Measurements from ENCODE around the gene CMTM4.
"Not testable (repeated sequence)": the region's sequence is repeated elsewhere in the genome, so short reads cannot be mapped to it uniquely, and the experiment has no call there.

Gene CMTM4

DNA sequence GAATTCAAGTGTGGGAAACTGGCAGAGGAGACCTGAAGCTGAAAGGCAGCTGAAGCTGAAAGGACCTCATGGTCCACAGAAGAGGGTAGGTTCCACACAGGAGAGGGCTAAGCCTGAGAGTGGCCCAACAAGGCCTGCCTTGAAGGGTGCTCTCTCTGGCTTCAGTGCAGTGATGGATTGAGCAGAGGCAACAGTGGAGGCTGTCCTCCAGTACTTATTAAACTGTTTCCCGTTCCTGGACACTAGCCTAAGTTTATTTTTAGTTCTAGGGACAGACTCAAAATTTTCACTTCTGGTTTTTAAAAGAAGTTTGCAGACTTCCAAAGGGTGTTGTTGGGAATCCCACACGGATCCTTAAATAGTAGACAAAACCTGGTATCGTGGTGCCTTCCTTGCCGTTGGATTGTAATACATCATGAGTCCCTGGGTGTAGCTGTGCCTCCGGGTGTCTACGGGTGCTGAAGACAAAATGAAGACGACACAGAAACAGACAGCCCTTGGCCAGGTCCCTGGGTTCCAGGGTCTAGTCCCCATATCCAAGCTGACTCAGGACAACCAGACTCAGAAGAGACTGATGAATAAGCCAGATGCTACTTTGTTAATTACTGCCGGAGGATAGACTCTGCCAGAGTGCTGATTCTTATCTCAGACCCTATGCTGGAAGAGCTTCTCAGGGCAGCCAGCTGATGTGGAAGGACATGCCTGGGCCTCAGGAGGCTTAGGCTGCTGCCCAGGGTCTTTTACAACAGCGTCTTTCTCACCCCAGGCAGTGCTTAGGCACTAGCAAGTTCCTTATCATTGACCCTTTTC, 7.1 kb upstream of the CMTM4 start:
- no peak for DNase-seq

DNA sequence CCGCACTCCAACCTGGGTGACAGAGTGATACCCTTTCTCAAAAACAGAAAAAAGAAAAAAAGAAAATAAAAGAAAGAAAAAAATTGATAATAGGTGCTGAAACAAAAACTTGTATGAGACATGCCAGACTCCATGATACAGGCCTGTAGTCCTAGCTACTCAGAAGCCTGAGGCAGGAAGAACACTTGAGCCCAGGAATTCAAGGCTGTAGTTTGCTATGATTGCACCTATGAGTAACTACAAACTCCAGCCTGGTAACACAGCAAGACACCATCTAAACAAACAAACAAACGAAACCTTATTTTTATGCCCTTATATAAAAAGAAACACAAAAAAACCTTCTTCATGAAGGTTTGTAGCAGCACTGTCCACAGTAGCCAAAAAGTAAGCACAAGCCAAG, 5.0 kb upstream of the CMTM4 start:
- no peak for DNase-seq

DNA sequence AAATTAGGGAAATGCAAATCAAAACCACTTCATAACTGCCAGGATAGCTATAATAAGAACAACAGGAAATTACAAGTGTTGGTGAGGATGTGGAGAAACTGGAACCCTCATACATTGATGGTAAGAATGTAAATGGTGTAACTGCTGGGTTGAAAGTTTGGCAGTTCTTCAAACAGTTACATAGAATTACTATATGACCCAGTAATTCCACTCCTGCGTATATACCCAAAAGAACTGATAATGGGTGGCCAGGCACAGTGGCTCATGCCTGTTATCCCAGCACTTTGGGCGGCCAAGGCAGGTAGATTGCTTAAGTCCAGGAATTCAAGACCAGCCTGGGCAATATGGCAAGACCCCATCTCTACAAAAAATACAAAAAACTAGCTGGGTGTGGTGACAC, 4.5 kb upstream of the CMTM4 start:
- DNase-seq: no peak

DNA sequence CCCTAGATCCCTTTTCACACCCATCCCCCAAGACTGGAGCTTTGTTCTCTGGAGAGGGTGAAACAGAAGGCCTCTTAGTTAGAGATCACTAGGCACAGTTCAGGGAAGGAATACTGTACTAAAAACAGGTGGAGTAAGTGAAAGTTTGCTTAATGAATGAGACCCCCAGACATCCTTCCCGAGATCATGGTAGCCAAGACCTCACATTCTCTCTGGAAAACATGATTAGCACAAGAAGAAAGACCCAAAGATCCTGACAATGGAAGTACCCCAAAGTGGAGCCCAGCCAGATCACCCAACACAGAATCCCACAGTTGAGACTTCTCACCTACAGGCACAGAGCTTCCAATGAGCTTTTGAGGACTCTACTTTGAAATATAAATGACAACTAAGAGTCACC, 3.4 kb upstream of the CMTM4 start:
- DNase-seq: no peak

DNA sequence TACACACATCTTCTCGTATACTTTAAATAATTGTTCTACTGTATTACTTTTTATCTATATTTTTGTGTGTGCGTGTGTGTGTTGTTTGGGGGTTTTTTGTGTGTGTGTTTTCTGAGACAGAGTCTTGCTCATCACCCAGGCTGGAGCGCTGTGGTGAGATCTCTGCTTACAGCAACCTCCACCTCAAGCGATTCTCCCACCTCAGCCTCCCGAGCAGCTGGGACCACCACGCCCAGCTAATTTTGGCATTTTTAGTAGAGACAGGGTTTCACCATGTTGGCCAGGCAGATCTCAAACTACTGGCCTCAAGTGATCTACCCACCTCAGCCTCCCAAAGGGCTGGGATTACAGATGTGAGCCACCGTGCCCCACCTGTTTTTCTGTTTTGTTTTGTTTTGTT, 1.5 kb upstream of the CMTM4 start:
- DNase-seq: no peak

DNA sequence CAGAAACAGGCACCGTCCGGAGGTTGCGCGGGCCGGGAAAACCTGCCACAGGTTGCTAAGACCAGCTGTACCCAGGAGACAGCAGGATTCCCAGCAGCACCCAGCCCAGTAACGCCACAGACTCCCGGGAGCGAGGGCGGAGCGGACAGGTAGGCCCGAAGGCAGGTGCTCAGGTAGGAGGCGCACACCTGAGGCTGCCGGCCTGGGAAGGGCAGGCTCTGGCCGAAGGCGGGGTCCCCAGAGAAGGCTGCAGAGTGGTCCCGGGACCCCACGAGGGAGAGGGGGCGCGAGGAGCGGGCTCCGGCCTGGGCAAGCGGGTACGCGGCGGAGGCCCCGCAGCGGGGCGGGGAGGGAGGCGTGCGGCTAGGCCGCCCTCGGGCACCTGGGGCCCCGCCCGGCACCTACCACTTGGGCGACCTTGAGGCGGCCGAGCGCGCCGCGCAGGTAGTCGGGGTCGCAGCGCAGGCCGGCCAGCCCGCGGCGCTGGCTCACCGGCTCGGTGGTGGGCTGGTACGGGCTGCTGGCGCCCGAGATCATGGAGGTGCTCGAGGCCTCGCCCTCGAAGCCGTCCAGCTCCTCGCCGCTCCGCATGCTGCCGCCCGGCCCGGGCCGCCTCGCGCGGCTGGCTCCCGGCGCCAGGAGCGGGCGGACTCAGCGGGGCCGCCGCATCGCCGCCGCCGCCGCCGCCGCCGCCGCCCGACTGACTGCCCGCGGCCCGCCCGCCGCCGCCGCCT, 441 bp downstream of the CMTM4 start:
- peak; percentile 19 to 29 for DNase-seq

DNA sequence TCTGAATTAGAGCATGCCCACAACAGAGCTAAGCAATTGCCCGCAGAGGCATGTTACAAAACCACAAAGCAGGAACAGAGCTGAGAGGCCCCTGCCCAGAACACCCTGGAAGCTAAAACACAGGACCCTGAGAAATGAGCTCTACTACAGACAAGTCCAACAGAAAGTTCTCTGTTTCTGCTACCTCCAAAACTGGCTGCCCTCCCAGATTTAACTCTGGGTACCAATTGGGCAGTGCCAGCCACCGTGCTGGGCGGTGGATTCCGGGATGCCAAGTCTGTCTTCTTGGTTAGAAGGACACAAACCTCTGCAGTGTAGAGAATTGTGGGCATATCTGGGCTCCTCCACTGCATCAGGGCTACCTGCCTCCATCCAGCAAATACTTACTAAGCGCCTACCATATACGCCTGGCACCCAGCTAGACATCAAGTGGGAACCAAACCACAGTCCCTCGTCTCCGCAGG, 1.0 kb downstream of the CMTM4 start:
- DNase-seq: peak in 1 of 2 experiments; percentile 7

DNA sequence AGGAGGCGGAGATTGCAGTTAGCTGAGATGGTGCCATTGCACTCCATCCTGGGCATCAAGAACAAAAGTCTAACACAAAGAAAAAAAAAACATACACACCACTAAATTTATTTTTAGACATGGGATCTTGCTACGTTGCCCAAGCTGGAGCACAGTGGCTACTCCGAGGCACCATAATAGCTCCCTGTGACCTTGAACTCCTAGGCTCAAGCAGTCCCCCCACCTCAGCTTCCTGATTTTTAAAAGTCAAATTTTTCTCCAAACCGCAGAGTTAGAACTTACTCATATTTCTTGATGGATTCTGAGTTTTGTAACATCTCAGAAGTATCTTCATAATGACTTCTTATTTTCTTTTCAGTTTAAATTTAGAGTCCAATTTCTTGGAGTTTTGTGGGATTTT, 3.4 kb downstream of the CMTM4 start:
- no peak for DNase-seq

DNA sequence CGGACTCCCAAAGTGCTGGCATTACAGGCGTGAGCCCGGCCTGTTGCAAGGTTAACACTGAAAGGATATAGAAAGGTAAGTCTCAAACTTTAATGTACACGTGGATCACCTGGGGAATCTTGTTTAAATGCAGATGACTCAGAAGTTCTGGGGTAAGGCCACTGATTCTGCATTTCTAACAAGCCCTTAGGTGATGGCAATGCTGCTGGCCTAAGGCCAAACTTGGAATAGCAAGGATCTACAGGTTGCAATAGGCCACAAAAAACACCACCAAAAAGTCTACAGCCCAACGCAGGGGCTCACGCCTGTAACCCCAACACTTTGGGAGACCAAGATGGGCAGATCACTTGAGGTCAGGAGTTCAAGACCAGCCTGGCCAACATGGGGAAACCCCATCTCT, 4.2 kb downstream of the CMTM4 start:
- no peak for DNase-seq

DNA sequence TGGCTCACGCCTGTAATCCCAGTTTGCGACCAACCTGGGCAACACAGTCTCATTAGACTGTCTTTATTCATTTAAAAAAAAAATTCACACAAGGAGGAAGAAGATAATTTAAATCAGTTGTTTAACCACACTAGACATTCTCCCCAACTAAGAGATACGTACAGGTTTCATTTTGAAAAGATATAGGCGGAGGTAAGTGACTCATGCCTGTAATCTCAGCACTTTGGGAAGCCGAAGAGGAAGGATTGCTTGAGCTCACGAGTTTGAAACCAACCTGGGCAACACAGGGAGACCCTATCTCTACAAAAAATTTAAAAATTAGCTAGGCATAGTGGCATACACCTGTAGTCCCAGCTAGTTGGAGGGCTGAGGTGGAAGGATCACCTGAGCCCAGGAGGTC, 5.3 kb downstream of the CMTM4 start:
- DNase-seq: no peak

DNA sequence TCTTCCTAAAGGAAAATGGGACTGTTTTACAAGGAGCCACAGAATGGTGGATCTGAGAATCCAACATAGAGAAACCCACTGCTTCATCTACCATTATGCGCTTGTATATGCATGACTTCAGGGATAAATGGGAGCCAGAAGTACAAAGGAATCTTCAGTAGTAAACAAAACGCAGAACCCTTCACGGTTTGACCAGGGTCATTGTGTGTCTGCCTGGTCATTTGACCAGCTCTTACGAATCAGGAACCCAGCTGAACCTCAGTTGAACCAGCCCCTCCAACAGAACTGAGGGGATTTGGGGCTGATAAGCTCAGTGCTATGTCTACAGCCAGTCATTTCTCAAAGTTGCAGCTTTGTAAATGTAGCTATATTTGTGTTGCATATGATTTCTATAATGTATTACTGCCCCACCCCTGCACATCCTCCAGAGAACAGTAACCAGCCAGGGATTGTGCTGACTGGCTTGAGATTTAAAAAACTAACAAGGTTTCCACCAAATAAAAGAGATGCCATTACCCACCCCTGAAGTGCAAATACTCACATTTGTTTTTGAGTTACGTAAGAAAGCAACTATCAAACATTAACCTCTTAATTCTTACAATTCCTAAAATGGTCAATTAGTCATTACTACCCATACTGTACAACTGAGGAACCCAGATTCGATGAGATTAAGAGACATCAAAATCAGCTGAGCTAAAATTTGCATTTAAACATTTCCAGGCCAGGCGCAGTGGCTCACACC, 6.3 kb downstream of the CMTM4 start:
- no peak for DNase-seq

DNA sequence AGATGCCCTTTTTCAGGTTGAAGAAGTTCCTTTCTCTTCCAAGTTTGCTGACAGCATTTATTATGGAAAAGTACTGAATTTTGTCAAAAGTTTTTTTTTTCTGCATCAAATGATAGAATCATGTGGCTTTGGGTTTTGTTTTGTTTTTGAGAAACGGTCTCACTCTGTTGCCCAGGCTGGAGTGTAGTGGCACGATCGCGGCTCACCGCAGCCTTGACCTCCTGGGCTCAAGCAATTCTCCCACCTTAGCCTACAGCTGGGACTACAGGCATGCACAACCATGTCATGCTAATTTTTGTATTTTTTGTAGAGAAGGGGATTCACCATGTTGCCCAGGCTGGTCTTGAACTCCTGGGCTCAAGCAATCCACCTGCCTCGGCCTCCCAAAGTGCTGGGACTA, 7.3 kb downstream of the CMTM4 start:
- no peak for DNase-seq

DNA sequence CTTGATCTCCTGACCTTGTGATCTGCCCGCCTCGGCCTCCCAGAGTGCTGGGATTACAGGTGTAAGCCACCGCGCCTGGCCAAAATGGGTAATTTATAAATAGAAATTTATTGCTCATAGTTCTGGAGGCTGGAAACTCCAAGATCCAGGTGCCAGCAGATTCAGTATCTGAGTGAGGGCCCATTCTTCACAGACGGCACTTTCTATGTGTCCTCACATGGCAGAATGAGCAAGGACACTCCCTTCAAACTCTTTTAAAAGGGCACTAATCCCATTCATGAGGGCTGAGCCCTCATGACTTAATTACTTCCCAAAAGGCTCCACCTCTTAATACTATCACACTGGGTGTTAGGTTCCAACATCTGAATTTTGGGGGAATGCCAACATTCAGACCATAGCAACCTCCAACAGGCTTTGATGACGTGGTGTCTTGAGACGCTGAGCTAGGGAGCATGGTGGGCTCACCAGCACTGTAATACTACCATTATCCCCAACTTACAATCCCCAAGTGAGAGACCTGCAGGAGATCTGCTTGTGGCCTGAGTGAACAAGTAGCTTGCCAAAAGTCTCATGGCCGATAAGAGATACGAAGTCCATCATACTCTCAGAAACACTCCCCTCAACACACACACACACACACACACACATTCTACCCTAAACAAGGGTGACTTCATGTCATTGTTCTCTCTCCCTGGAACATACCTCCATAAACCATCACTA, 8.5 kb downstream of the CMTM4 start:
- DNase-seq: no peak

DNA sequence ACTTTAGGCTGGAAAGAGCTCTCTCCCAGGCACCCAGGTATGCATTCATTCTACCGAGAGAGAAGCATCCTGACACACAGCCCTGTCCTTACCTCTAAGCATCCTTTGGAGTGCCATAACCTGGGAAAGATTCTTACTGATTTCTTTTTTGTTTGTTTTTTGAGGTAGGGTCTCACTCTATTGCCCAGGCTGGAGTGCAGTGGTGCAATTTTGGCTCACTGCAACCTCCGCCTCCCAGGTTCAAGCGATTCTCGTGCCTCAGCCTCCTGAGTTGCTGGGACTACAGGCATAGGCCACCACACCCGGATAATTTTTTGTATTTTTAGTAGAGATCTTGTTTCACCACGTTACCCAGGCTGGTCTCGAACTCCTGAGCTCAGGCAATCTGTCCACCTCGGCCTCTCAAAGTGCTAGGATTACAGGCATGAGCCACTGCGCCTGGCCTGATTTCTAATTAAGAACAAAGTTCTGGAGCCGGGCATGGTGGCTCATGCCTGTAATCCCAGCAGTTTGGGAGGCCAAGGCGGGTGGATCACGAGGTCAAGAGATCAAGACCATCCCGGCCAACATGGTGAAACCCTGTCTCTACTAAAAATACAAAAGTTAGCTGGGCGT, 10.9 kb downstream of the CMTM4 start:
- not testable (repeated sequence) for DNase-seq

DNA sequence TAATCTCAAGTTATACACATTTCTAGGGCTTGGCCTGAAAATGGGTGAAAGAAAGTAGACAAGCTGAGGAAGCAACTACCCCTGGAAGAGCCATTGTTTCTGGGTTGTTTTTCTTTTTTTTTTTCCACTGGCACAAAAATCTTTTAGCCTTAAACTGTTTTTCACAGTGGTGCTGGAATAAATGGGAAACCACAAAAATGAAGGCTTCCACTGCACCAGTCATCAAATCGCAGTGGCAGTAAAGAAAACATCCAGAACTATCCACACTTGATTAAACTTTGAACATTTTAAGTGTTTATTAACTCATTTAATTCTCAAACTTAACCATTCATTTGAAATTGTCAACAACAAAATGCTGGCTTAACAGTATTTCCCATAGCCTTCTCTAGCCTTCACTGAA, 14.3 kb downstream of the CMTM4 start:
- no peak for DNase-seq

DNA sequence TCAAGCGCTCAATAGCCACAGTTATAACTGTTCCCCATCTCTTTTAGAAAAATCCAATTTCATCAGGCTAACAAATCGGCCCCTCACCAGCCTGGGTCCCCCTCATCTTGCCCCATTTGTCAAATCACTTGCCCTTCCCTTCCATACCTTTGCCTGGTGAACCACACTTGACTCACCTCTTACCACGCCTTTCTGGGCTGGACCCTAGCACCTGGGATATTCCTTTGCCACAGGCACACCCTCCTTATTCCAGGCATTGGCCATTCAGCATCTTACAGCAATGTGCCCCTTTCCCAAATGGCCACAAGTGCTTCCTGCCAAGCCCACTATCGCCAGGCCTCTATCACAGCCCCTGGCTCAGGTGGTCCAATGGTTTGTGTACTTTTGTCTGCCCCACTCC, 14.9 kb downstream of the CMTM4 start:
- DNase-seq: no peak

DNA sequence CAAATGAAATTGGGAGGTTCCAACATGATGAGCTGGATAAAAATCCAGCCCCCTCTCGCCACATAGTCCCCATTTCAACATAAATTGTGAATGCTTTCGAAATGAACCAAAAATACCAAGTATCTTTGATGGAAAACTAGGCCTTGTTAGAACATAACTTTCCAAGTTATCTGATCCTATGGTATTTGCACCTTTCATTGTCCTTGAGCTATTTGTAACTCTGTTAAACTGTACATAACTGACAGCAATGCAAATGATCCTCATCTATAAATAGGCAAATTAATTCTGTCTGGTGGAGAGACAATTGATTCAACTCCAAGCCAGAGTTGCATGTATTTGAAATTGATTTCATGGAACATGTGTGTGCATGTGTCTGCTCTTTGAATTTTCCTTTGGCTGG, 18.2 kb downstream of the CMTM4 start:
- DNase-seq: no peak

DNA sequence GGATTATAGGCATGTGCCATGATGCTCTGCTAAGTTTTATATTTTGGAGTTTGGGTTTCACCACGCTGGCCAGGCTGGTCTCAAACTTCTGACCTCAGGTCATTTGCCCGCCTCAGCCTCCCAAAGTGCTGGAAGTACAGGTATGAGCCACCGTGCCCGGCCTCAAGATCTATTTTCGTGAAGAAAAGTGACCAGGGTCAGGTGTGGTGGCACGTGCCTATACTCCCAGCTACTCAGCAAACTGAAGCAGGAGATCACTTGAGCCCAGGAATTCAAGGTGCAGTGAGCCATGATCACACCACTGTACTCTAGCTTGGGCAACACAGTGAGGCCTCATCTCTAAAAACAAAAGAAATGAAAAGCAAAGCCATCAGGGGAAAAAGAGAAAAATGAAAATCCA, 18.7 kb downstream of the CMTM4 start:
- no peak for DNase-seq

DNA sequence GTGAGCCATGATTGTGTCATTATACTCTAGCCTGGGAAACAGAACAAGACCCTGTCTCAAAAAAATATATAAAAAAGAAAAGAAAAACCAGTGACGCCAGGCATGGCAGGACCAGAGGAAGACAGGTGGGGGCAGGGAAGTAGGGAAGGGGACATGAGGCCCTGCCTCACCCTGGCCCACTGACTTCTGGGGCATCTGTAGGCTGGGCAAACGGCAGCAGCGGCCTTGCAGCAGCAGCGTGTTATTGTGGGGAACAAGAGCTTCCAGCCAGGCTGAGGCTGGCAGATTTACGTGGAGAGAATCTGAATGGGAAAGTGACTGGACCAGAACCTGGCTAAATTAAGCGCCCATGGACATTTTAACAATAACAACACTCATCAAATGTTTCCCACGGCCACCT, 19.4 kb downstream of the CMTM4 start:
- no peak for DNase-seq

DNA sequence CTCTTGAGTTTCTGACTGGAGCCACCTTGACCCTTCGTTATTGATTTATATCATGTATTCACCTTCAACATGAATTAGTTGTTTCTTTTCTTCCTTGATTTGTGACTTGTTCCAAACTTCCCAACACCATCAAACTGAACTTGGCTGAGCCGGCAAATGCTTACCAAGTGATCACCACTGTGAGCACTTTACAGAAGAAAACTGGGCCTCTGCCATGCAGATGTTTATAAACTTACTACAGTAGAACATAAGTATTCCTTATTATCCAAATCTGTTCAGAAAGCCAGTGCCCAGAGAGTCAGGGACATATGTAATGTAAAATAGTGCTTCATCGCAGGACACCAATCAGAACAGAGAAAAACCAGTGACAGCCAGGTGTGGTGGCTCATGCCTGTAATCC, 19.9 kb downstream of the CMTM4 start:
- no peak for DNase-seq

DNA sequence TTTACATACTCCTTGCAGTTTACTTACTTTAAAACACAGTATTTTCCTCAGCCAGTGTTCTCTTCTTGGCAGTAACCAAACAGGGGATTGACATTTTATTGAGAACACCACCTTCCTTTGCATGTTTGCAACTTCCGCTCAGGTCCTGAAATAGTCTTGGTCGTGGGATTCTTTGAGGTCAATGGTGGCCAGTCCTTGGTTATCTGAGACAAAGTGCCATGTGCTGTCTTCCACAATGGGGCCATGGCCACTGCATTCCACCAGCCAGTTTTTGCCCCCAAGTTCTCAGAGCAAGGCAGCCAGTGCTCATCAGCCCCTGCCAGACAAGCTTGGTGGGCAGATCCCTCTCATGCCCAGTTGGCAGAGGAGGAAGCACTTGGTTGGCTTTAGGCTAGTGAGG, 22.9 kb downstream of the CMTM4 start:
- no peak for DNase-seq

DNA sequence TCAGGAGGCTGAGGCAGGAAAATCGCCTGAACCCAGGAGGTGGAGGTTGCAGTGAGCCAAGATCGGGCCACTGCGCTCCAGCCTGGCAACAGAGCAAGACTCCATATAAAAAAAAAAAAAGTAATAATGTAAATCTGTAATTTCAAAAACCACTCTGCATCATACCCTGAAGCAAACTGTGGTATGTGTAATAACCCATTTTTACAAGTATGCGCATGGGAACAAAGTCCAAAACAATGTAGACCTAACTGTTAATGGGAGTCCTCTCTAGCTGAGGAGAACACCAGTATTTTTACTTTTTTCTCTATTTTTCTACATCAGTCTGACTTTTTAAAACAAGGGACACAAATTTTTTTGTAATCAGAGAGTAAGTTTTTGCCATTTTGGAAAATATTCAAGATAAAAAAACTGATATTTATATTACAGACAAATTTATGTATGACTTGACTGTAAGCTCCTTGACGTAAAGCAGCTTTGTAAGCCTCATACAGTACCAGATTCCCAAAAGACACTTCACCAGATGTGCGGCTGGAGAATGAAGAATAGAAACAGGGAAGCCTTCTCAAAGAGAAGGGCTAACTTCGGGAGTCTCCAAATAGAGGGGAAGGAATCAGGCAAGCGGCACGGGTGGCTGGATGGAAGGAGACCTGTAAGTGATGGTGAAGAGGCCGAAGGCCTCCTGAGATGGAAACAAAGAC, 25.7 kb downstream of the CMTM4 start:
- DNase-seq: no peak
